HG03196 (cell line): ENCODE results near the gene ARVCF.

Experiments
- ATAC-seq: cut with Tn5 transposase; IDR thresholded peaks from one replicate; pipeline ENCODE4 v1.9.1; 2021; ENCODE audit not compliant: unreplicated experiment

ARVCF gene

DNA sequence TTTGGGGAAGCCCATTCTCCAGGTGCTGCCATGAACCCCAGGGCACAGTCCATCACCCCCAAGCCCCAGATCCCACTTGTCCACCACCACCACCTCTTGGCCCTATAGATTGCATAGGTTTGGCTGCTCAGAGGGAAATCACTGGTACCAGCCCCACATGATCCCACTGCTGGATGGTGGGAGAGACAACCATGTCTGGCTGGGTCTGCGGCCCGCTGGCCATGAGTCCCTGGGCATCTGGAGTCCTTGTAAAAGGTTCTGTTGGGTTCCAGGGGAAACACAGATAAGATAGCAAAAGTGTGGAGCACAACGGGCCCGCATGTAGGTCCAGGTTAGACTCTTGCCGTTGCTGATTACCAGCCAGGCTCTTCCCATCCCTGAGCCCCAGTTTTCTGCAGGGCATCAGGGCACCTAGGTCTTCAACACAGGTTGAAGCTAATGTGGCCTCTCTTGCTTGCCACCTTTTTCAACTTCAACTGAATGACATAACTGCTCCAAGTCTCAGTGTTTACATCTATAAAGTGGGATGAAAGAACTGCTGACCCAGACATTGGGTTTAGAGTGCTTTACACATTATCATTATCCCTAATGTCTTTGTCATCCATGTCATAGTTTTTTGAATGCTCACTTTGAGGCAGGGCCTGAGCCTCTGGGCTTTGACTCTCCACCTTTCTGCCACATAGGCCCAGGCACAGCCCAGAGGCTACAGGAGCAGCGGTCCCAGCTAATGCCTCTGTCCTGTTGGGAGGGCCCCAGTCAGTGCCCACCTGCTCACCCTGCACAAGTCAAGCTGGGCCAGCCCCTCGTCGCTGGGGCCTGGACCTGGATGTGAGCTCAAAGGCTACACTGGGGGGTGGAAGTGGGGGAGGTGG is 3.3 kb upstream of the ARVCF start:
- no peak for ATAC-seq

DNA sequence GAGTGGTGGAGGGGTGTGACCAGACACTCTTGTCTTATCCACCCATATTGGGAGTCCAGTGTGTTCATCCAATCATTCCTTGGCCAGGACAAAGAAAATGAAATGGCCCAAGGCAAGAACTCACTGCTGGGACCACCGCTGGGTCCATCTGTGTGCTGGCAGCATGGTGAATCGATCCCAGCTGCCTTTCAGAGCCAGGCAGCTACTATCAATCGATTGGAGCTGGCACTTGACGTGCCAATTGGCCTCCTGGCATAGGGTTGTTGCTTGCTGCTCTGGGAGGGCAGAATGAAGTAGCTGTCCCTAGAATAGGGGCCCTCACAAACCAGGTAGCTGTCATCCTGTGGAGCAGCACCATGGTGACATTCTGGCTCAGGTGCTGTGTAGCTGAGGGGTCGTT is 1.4 kb upstream of the ARVCF start:
- no peak for ATAC-seq

DNA sequence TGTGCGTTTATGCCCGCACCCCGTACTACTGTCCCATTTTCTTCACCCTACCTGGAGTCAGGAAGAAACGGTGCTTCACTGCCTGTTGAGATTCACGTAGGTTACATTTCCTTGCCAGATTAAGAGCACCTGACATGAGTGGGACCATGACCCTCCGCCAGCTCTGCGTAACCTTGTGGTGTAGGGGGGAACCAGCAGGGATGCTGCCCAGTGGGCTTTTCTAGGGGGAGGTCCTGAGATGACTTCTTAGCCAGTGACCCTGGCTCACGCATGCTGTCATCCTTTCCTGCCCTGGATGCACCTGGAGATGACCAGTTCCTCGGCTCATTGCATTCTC is 967 bp upstream of the ARVCF start:
- ATAC-seq, result no peak

DNA sequence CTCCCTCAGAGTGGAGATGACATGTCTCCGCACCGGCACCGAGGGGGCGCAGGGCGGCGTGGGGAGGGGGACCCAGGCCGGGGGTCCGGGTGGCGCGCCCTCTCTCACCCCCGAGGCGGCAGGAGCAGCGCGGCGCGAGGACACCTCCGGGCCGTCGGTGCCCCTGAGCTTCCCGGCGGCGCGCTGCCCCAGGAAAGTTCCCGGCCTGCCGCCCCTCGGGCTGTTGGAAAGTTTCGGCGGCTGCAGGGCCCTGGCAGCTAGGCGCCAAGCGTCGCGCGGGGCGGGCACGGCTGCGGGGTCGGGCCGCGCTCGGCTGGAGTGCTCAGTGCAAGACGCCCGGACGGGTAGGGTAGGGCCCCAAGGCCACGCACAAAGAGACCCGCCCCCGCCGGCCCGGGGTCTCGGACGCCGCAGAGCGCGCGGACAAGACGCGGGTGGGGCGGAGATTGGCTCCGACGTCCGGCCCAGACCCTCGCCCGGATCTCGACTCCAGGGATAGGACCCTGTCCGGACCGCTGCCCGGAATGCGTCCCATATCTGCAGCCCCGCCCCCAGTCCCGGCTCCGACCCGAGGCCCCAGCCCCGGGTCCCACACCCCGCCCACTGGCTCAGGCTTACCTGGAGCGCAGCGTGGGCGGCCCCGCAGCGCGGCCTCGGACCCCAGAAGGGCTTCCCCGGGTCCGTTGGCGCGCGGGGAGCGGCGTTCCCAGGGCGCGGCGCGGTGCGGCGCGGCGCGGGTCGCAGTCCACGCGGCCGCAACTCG is 471 bp downstream of the ARVCF start:
- ATAC-seq, result no peak

DNA sequence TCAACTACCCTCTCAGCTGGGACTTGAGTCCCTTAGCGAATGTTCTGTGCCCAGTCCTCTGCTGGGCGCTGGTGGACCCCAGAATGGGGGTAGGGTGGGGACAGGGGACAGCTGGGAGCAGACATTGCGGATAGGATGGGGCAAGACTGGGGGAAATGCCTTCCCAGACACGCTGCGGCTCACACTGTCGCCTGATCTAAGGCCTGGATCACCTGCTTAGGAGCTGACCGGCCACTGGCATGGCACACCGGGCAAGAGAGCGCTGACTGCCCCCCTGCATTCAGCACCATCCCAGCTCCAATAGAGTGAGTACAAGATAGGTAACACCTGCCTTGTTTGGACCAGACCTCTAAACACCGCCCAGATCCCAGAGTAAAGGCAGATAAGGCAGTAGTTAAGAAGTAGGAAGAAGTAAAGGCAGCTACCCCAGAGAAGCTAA is 1.4 kb downstream of the ARVCF start:
- ATAC-seq, result no peak

DNA sequence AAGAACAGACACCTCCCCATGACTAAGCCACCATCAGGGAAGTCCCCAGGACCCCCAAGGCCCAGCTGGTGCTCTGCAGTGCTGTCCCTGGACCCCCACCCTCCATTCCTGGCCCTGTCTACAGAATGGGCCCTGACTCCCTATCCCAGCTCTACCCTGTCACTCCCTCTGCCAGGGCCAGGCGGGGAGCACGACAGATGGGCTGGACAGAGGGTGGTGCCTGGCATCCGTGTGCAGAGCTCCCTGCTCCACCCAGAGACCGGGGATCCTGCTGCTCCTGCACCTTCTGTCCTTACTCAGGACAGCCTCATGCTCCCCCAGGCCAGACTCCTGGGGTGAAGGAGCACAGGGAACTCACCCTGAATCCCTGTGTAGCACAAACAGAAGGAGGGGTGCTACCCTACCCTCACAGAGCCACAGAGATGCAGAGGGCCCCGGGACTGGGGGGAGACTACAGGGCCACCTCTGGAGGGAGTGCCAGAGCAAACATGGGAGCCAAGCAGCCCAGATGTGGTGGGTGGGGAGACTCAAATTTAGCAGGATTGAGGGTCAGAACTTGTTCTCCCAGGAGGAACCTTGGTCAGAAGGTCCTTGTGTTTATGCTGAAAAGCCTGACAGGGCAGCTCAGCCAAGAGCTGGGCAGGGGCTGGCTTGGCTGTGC is 2.0 kb downstream of the ARVCF start:
- no peak for ATAC-seq

DNA sequence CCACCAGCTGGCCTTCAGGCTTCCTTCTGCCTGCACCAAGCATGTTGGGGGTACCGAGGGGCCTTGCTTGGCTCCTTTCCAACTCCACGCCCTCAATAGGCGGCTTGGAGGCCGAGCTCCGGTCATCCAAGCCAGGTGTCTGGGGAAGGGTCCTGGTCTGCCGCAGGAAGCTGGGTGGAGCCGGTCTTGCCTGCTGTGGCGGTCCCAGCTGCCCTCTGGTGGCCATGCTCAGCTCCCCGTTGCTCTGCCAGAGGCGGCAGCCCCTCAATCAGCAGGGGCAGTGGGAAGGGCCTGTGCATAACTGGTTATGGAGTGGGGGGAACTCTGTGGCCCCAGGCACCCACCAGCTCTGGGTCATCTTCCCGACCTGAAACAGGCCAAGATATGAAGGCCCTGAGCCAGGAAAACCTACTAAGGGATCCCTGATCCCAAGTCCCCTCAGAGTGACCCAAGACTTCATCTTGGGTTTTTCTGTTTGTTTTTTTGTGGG is 3.2 kb downstream of the ARVCF start:
- no peak for ATAC-seq

DNA sequence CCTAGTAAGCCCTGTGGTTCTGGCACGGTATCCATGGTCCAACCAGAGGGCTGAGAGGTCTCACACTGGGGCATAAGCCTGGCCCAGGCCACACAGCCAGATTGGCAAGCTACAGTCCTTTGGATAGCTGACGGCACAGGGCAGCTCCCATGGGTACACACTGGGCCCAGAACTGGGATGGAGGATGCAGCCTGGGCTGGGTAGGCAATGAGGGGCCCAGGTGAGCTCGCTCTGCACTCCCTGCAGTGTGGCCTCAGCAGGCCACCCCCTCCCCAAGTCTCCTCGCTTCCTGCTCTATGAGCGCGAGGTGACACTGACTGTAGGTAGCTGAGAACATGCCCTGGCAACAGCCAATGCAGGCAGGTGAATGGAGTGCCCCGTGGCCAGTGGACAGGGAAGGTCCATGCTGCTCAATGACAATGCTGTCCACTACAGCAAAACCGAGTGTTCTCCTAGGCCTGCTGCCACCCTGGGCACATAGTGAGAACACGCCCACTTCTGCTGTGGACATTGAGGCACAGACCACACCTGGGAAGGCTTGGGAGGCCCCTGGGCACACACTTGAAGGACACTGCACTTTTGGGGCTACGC is 3.8 kb downstream of the ARVCF start:
- ATAC-seq, result no peak

DNA sequence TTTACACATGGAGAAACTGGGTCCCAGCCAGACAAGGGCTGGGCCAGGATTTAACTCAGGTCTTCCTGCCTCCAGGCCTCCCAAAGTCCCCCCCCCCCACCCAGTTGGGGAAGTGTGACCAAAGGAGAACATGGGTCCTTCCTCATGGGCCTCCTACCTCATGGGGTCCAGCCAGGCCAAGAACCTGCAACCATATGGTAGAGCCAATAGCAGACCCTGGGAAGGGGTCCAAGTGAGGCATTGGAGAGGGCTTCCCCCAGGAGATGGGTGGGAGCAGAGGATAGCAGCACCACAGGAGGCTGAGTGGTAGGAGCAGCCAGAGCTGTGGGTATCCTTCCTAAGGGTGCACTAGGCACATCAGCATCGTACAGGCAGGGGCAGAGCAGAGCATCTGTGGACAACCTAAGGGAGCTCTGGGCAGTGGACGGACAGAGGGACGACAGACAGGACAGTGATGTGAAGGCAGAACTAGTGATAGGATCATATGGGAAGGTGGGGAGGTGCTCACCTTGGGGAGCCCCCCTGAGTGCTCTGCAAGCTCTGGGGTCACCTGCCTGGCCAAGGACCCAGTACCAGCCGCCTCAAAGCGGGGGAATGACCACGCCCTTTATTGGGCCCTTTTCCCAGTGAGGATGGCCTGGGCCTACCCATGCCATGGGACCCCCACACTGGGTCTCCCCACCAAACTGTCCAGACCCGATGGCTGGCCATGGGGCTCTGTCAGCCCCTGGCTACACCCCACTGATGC is 4.5 kb downstream of the ARVCF start:
- ATAC-seq, result no peak

DNA sequence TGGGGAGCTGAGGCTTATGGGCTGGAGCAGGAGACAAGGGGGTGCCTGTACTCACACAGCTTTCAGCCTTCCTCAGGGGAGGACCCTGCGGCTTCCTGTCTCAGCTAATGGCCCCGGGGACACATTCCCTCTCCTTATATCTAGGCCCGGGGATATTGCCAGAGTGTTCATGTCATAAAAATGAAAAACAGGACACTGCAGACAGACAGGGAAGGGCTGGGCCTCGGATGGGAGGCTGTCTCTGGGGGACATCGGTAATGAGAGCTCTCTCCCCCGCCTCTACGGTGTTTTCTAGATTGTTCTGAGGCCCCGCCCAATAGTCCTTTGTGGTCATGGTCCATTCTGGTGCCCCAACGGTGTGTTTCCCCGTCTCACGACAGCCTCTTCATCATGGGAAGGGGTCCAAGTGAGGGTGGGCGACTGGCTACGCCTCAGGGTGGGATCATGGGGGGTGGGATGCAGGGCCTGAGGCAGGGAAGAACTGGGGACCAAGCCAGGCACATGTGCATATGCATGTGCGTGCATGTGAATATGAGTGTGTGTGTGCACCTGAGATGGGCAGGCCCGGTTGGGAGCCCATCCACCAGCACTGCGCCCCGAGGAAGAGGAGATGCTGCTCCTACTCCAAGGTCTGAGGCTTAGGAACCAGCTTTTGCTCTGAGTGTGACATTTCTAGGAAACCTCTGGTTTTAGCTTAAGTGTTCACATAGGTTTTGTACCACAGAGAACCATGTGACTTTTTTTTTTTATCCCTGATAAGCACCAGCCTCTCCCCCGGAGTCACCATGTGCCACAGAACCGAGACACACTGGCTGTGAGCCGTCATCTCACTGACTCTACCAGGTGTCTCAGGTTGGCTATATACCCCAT is 5.3 kb downstream of the ARVCF start:
- ATAC-seq, result no peak

DNA sequence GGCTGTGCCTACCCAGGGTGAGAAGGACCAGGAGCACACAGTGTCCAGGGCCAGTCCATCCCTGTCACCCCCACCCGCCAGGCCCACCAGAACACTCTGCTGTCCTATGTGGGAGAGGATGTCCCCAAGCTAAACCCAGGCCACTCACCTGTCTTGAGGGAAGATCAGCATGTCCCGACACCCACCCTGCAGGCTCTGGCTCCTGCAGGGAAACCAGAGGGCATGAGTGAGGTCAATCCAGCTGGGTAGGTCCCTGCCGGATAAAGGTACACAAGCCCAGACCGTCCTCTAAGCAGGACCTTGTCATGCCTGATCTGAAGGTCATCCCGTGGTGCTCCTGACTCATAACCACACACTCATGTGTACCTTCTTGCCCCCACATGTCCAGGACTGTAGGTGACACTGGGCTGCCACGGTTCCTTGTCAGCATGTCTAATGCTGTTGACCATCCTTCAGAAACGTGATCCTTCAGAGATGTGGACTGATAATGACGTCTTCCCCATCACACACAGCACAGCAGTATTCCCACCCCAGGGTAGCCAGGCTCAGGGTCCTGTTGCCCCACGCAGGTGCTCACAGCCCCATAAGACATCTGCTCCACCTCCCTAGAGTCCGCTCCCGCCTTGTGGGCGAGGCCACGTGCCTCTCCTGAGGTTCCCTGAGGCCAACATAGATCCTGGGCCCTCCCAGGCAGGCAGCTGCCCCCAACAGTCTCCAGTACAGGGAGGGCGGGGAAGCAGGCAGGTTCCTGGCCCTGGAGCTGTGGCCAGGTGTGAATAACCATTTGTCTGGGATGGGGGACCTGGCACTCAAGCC is 6.1 kb downstream of the ARVCF start:
- no peak for ATAC-seq

DNA sequence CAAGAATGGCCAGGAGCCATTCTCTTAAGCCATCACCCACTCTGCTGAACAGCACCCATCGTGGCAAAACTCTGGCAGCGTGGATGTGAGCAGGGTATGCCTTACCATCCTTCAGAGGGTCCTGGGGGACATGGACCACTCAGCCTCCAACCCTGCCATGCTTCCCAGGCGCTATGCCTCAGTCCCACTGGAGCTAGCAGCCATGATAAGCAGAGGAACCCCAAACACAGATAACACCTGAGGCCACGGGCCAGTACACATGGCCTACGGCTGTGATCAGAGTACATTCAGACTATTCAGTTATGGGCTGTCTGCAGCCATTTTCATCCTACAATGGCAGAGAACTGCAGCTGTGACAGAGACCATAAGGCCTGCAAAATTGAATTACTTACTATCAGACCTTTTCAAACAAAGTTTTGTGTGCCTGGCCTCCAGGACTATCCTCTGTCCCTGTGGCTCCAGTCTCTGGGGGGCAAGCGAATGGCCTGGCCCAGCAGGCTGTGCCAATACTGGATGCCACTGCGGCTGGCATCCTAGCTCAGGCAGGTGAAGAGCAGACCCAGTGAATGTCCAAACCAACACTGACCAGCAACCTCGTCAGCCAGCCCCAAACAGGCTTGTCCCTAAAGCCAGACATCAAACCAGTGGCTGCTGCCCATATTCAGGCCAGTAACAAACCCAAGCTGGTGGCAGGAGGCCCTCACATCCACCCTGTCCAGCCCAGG is 6.9 kb downstream of the ARVCF start:
- no peak for ATAC-seq

DNA sequence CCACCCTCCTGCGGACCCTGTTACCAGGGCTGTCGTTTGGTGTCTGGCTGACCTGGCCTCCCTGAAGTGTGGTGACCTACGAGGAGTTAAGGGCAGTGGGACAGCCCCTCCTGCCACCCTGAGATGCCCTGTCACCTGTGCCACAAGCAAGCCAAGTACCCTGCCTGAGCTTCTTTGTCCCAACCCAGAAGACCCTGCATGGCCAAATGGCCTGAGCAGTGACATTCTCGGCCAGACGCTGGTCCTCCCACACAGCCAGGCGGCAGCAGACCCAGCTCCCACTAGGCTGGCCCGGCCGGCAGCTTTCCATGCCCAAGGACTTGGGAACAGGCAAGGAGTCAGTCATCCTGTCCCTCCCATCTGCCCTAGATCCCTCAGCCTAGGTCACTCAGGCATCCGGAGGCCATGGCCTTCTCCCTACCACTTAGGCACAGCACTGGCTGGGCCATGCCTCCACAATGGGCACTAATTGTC is 7.6 kb downstream of the ARVCF start:
- no peak for ATAC-seq

DNA sequence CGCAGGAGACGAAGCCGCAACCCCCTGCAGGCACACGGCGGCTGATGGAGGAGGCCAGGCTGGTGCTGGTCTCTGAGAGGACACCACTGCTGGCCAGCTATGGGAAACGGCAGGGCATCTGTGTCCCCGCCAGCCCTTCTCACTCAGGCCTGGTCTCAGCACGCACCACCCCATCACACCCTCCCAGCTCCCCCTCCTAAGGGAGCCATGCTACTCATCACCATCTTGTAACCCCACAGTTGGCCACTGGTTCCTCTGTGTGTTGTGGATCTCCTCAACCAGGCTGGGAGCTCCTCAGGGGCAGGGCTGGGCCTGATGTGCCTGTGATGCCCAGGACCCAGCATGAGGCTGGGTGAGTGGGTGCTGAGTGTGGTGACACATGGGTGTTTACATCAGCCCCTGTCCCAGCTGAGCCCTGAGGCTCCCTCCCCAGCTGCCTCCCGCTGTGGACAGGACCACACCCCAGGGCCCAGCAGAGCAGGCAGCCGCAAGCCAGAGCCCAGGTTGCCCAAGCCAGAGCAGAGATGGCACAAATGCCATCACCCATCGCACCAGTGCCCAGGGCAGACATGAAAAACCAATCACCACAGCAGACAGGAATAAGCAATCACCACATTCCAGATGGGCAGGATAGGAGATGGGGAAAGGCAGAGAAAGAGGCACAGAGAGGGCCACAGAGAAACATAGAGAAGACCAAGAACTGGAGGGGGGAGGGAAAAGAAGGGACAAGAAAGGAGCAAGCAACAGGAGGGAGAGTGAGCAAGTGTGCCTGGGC is 8.2 kb downstream of the ARVCF start:
- ATAC-seq, result no peak

DNA sequence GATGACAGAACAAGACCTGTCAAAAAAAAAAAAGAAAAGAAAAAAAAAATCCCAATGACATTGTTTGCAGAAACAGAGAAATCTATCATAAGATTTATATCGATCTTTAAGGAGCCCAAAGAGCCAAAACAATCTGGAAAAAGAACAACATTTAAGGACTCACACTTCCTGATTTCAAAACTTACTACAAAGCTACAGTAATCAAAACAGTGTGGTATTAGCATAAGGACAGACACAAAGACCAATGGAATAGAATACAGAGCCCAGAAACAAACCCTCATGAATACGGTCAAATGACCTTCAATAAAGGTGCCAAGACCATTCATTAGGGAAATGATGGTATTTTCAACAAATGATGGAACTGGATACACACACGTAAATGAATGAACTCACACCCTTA is 12.2 kb downstream of the ARVCF start:
- ATAC-seq, result no peak

DNA sequence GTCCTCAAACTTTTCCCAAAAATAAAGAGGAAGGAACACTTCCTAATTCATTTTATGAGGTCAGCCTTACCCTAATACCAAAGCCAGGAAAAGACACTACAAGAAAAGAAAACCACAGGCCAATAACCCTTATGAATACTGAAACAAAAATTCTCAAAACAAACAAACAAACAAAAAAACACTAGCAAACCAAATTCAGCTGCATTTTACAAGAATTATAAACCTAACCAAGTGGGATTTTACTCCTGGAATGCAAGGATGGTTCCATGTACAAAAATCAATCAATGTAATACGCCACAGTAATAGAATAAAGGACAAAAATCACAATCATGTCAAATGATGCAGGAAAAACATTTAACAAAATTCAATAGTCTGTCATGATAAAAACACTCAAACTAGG is 13.3 kb downstream of the ARVCF start:
- no peak for ATAC-seq

DNA sequence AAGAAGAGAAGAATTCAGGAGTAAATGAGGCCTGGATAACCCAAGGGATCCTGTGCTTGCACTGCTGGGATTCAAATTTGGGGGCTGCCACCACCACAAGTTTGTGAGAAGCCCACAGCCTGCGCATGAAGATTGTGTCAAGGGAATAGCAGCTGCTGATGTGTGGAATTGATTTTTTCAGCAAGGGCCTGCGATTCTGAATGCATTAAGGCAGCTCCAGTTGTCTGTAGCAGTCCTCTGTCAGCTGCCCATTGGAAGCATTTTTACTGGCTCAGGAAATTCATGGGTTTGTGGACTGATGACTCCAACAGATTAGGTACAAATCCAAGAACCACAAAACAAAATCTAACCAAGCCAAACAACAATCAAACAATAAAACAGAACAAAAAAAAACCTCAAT is 14.0 kb downstream of the ARVCF start:
- no peak for ATAC-seq
